K562 (cell line): ENCODE results near the gene MTHFR. TPM values are rescaled to one million over a fixed set of nuclear protein-coding genes. Genes with fewer than 3 reads are reported as not detected.

Experiments
- CHAMP1 ChIP-seq: fragments of 450-650 bp; IDR thresholded peaks from 2 replicates; pipeline ENCODE4 v1.6.1; 2016; ENCODE audit warnings: mild to moderate bottlenecking
- FUS ChIP-seq: fragments of 200-400 bp; formaldehyde crosslinking; optimal IDR thresholded peaks from 2 replicates; pipeline ENCODE3; 2017; ENCODE audit warnings: low read depth, low read length
- MAX ChIP-seq: sonication (generic); formaldehyde crosslinking; IDR thresholded peaks from 2 replicates; pipeline ENCODE4 v1.9.0; 2022; ENCODE audit warnings: mild to moderate bottlenecking, missing genetic modification reagents
- REST ChIP-seq, 2 experiments: fragments of 450-650 bp; formaldehyde crosslinking in 1 of 2; IDR thresholded peaks; 2 replicates each; pipeline versions ENCODE4 v1.4.0 to v1.6.1; 2014 to 2020; ENCODE audit warnings: mild to moderate bottlenecking in 2 of 2, borderline replicate concordance in 1 of 2, low read depth in 1 of 2
- ZBTB7A ChIP-seq: IDR thresholded peaks from 2 replicates; pipeline ENCODE4 v1.6.1; 2011; ENCODE audit warnings: low read depth, mild to moderate bottlenecking, low read length, moderate library complexity, borderline replicate concordance; ENCODE audit not compliant: control insufficient read depth
- polyA plus RNA-seq, 8 experiments: library from polyadenylated mRNA; depleted of rRNA in 4 of 8; stranded (reverse) in 5 of 8; unstranded in 3 of 8; fragments of >200 nt; fragmentation: Nextera tagmentation in 2 of 8; fragmentation: Illumina TruSeq in 1 of 8; extraction: Ambion mirVana in 2 of 8; extraction: Trizol in 1 of 8; gene quantifications; 2 replicates each; pipeline versions ENCODE4 v1.2.1 to v1.2.3, GENCODE V29; 2011 to 2014; ENCODE audit warnings: inconsistent platforms in 1 of 8, missing spikeins in 1 of 8
- total RNA-seq, 7 experiments: library from RNA; depleted of rRNA in 6 of 7; stranded (reverse); fragments of >200 nt in 6 of 7; fragmentation: Illumina TruSeq in 2 of 7; extraction: Trizol in 2 of 7; gene quantifications; 2 replicates each; pipeline versions ENCODE4 v1.2.1 to v1.2.3, GENCODE V29; 2011 to 2021; ENCODE audit warnings: low replicate concordance in 1 of 7

Gene MTHFR
- total and polyA plus RNA-seq, 9 of the 15 experiments (the other 6 are each of a cell fraction or from before 2014, with no cell fraction given) = 5.0 to 104 (median 62.6) TPM

GRCh38 chr1:11802973-11803885 lies 2.5 kb downstream of the MTHFR start (continued):
- no peak for TF ChIP-seq REST (IDR thresholded peaks at IDR 0.05; ENCODE audit: borderline replicate concordance)
- TF ChIP-seq REST (CRISPR knock-in tag; IDR thresholded peaks at IDR 0.05; ENCODE audit: low read depth) = 0 out of 2 replicates have a peak, but pooled peaks have one; percentile 36
- peak; percentile 81 for TF ChIP-seq MAX (CRISPR knock-in tag)
- no peak for TF ChIP-seq FUS
- no peak for TF ChIP-seq CHAMP1
- TF ChIP-seq ZBTB7A = peak; percentile 76
